ENCODE results near the gene TNS3.

TNS3 gene

DNA sequence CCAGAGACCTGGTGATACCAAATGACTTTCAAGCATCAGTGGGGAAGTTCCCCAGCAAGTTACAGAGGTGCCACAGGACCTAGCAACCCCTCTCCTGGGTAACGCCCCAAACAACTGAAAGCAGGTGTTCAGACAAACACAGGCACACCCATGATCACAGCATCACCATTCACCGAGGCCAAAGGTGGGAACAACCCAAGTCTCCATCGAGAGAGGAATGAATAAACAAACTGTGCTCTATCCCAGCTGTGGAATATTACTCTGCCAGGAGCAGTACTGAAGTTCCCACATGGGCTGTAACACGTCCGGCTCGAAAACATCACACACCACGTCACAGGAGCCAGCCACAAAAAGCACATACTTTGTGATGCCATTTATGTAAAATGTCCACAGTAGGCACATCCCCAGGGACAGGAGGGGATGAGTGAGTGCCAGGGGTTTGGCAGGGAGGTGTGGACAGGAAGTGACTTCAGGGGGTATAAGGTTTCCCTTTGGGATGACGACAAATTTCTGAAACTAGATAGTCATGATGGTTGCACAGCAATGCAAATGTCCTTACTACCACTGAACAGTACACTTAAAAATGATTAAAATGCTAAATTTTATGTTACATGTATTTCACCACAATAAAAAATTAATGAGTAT is 222.8 kb downstream of the TNS3 start:
- no peak for DNase-seq

DNA sequence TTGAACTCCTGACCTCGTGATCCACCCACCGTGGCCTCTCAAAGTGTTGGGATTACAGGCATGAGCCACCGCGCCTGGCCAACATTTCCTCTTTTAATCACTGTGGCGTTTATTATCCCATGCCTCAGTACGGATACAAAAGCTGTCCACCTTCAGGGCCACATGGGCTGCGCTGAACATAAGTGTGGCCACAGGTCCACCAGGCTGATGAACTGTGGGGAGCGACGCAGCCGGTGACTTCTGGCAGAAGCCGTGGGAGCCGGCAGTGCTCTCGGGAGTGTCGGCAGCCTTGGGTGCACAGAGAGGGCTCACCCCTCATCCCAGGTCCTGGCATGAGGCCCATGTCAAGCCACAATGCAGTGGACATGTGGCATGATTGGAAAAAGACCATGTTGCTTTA is 223.6 kb downstream of the TNS3 start:
- DNase-seq, result no peak

DNA sequence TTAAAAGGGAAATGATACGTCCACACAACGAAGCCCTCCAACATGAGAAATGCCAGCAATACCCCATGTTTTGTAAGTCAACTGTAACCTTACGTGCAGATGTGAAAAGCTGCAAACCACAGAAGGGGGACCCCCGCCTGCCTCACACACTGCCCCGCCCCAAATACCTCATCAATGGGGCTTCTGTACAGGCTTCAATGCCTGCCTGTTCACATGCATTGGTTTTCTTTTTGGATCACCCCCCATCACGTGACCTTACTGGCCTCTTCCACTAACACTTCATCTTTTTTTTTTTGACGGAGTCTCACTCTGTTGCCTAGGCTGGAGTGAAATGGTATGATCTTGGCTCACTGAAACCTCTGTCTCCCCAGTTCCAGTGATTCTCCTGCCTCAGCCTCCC is 224.0 kb downstream of the TNS3 start:
- no peak for DNase-seq

DNA sequence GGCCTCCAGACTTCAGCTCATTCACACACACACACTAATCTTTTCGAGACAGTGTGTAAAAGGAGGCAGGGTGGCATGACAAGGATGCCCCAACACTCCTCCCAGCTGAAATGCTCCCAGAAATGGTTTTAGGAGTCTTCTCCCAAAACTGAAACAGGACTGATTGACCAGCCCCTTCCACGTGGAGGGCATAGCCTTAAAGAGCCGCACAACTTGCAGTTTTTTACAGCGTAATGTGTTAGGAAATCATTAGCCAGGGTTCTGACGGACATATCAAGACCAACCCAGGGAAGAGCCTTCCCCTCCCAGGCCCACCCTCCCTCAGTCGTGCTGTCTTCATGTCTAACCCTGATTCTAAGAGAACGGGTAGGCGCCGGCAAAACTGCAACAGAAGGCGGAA is 224.6 kb downstream of the TNS3 start:
- no peak for DNase-seq

DNA sequence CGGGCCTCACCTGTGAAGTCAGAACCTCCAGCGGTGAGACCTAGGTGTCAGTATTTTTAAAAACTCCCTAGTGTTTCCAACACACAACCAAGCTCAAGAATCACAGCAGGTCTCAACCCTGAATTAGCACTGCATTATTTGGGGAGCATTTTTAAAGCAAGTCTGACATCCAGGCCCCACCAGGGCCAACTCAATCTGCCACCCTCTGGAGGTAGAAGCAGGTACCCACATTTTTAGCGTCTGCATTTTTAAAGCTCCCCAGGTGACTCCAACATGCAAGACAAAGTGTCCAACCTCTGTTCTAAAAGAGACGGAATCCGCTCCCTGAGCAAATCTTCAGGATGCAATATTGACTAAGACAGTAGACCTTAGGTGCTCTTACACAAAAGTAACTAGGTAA is 225.7 kb downstream of the TNS3 start:
- no peak for DNase-seq

DNA sequence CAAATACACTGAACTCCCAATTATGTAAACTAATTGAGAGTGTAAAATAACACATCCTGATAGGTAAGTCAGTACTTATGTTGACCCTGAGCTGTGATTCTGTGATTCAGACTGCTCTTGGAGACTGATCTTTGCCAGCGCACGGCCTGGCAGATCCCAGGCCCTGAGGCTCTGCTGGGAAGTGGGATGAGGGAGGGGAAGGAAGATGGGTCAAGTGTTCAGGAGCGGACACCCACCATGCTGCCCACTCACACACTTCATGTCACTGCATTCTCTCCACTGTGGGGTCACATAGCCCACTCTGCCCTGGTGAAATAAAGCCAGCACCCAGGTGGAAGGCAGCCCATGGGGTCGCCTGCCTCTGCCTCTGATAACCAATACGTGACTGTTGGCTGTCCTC is 226.2 kb downstream of the TNS3 start:
- no peak for DNase-seq

DNA sequence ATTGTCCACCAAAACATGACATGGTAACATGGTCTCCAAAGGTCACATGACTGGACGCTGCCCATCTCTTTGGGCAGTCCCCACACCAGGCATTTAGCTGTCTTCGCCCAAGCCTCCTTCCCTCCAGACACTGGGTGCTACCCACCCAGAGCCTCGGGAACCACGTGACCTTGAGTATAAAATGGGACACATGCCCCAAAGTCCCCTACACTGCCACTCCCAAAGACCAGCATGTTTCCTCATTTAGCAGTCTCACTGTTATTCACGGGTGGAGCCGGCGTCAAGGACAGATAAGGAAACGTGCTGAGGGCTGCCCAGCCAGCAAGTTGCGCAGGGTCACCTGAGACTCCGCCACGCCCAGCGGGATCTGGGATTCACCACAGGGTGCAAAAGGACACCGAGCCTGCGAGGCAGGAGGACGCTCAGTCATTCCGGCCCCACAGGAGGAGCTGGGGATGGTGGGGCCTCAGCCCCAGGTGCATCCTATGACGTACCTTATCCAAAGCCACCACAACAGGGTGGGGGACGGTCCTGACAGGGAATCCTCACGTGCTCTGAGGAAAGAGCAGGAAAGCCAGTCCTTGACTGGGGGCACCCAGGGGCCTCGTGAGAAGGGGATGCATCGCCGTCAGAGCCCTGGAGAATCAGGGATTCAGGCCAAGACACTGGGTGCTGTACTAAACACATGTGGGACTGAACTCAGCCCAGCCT is 226.9 kb downstream of the TNS3 start:
- no peak for DNase-seq

DNA sequence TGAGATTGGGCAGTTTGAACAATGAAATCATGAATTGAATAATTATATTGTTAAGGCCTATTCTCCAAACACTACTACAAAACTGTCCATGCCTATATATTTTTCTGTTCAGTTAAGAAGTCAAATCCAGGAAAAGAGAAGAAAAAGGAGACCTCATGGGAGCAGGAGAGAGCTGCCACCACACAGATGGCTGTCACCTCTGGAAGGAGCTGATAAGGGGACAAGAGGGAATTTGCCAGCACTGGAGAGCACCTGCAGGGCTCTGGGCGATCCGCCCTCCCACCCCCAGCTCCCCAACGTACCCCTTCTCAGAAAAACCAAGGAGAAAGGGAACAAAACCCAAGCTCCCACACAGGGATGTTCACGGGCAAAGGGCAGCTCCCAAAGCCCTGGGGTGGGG is 227.8 kb downstream of the TNS3 start:
- no peak for DNase-seq

DNA sequence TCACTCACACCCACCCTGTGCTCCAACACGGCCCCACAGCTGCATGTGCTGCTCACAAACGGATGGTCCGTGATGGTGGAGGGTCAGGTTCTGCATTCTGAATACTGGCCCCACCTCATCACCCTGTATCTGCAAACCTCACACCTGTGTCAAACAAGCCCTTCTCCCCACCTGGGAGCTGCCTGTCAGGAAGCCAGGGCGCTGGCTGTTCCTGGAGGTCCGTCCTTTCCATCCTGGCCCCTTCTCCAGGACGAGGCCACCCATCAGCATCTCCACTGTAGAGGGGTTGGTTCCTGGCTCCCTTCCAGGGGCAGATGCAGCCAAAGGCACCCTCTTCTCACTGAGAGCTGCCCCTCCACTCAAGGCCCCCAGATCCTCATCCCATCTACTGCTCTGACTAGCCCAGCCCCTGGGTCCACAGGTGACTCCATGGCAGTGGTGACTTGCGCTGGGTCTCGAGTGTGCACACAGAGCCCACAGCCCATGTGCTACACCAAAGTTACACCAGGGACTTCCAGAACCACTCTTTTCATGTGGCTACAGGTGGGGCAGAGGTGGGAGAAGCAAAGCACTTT is 229.4 kb downstream of the TNS3 start:
- no peak for DNase-seq

DNA sequence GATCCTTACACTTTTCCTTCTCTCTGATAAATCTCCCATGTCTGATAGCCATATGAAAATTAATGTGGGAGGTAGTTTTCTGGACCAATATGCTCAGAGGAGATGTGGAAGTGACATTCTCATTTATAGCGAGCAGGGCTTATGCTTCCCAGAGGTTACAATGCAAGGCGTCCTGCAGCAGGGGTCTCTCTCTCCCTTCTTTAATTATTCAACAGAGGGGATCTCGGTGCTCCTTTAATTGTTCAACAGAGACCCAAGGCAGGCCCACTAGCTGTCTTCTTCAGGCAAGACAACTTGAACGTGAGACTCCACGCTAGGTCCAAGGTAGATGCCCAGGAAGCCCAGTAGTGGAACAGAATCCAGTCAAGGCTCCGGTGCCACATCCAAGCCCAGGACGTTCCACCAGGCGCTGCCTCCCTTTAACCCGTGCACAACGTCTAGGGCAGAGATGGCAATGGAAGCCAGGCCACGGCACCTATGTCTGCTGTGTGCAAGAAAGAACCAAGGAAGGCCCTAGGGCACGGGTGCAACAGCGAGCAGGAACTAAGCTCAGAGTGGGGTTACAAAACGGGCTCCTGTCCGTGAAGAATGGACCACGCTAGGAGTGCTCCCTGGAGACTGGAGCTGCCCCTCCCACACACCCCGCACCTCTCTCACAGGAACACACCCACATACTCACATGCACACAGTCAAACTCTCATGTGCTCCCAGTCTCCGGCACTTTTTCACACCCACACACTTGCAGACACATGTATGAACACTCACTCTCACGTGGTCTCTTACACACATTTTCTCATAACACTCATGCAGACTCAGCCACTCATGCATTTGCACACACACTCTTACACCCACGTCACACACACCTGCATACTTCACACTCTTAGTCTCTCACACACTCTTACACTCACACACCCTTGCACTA is 230.4 kb downstream of the TNS3 start:
- no peak for DNase-seq

DNA sequence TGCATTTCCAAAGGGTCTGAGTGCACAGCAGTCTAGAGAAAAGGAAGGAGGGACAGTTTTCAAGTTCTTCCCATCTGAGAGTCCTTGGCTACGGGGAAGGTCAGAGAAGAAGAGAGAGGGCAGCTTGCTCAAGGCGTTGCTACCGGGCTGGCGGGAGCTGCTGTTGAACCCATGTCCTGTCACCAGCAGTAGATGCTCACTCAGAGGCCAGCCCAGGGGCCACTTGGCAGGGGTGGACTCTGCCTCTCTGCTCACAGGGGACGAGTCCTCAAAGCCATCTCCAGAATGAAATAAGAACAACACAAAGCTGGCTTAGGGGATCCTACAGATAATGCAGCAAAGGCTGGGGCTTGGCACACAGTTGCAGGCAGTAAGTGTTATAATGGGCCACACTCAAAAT is 231.5 kb downstream of the TNS3 start:
- DNase-seq, result no peak

DNA sequence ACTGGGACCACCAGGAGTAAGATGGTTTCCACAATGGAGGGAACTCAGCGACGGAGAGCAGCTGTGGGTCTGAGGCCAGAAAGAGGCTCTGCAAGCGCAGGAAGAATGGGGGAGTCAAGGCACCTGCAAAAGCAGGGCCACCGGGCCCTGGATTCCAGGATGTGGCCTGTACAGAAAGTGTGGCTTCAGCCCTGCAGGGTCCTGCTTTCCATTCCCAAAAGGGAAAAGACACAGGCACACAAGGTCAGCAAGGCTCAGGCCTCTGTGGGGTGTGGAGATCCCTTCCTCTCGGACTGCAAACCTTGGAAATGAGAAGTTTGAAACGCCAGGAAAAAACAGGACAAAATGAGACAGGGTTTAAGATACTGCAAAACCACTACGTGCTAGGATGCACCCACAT is 232.5 kb downstream of the TNS3 start:
- DNase-seq, result no peak

DNA sequence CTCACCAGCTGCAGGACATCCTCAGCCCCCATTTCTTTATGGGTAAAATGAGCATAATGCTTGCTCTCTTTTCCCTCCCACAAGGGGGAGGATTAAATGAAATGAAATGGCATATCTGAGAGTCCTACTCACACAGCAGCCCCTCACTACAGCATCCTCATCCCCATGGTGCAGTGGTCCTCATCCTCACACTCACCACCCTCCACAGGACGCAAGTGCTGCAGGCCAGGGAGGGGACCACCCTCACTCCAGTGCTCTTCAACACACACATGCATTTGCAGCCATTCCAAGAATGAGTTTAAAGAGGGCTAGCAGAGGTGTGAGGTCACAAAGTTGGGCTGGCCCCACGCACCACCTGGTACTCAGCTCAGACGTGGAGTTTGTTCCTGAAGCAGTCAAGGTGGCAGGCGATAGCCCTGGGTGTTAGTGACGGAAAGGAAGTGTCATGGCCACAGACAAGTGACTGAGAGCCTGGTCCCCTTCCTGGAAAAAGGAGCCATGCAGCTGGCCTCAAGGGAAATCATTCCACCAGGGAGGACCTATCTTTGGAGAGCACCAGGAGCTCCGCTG is 234.0 kb downstream of the TNS3 start:
- no peak for DNase-seq

DNA sequence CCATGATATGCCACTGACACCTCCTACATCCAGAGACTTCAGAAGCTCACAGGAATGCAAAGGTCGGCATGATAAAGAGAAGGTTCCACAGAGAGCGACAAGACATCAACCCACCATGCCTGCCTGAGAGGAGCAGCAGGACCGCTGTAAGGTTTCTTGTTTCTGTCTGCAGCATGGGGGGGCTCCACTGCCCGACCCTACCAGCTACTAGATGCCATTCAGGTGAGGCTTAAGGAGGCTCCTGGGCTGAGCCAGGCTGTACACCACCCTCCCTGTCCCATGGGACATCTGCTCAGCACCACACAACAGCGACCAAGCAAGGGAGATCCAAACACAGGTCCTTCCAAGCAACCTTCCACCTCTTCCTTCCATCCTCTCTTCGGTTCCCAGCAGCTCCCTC is 234.6 kb downstream of the TNS3 start:
- no peak for DNase-seq

DNA sequence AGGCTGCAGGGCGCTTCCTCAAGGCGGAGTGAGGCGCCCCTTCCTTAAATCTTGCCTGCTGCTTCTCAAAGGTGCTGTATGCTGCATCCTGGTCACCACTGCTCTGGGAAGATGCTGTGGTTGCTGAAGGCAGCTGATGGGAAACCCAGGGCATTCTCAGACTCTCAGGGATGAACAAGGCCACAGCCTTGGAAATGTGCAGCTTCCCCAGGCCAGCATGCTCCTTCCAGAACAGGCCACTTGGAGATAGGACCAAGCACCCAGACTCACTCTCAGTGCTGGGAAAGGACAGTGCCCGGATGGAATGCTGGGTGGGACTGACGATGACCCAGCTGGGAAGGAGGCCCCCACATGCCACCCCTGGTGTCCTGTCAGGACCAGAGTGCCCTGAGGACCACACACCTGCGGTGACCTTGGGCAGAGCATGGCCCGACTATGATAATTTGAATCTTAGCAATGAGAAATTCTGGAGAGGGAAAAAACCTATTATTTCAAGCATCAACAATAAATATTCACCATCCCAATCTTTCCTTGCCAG is 235.5 kb downstream of the TNS3 start:
- DNase-seq, result no peak

DNA sequence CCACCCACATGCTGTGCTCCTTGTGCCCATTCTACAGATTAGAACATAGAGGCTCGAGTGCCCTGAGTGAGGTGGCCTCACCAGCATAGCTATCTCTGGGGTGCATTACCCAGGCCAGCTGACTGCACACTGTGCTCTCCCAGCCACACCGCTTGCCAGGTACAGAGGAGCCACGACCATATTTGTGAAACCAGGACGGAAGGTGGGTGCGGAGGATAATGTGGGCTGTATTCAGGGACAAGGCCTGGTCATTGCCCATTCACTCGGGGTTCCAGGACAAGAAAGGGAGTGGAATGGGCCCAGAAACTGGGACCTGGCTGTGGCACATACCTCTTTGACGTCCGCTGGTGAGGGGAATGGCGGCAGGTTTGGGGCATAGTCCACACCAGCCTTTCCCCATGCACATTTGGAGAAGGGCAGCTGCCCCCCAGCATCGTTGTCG is 236.0 kb downstream of the TNS3 start:
- no peak for DNase-seq

DNA sequence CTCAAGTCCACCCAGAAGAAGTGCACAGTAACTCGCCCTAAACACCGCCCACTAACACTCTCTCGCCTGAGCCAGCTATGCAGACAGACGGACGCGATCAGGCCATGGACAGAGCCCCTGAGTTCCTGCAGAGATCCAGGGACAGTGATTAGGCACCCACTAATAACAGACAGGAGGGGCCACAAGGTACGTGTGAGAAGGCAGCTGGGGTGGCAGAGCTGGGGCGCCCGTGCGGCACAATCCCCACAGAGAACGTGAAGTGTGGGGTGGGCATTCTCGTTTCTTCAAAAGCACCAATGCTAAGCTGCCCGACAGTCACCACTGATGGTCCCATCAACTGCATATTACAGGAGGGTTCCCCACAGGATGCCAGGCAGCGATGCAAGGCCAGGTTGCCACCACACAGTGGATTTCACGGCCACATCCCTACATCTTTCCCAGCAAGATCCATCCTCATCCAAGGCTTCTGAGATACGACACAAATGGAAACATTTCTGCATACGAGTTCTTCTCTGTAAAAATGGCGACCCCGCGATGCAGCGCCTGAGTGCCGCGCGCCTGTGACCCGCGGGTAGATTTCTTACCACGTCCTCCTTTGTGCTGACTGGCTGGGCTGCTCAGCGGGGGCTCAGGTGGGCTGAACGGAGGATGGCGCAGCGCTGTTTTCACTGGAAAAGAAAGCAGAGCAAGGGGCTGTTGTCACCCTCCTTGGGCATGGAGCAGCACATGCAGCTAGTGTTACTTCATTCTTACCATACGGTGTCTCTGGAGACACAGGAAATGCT is 237.5 kb downstream of the TNS3 start:
- no peak for DNase-seq

DNA sequence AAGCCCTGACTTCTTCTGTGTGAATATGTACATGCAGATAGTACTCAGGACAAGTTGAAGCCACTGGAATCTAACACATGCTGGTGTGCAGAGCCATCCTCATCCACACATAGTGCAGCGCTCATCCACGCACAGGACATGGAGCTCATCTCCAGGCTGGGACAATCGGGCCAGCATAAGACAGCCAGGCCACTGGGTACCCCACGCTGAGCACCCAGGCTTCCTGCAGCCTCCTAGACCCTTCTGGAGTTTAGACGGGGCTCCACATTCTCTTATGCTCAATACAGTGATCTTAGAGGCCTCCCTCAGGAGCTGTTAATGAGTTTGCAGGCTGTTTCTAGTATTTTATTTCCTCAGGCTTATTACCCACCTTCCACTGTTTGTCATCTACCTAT is 238.9 kb downstream of the TNS3 start:
- DNase-seq, result no peak

DNA sequence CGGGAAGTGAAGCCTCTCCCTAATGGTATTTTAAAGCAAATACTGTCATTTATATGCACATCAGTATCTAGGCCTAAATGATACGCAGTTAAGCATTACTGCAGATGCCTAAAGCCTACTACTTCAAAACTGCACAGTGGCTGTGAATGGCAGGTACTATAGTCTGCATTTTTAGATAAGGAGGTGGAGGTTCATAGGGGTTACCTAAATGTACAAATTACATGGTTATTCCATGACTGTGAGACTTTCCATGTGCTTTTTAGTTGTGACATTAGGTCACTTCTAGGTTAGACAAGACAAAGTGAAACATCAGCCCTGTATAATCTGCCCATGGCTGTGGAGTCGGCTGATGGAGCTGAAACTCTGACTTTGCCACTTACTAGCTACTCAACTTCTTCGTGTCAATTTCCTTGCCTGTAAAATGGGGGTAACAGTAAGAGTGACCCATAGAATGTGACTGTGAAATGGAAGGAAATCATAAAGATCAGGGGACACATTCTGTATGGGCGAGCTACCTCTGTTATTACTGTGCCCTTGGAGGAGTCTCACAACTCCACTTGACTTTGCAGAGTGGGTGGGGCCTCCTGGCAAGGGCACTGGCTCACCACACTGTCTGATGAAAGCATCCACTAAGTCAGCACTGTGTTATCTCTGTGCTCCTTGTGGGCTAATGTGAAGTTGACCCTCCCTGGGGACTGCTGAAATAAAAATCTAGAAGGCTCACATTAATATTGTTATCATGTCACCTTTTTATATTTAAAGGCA is 239.4 kb downstream of the TNS3 start:
- no peak for DNase-seq

DNA sequence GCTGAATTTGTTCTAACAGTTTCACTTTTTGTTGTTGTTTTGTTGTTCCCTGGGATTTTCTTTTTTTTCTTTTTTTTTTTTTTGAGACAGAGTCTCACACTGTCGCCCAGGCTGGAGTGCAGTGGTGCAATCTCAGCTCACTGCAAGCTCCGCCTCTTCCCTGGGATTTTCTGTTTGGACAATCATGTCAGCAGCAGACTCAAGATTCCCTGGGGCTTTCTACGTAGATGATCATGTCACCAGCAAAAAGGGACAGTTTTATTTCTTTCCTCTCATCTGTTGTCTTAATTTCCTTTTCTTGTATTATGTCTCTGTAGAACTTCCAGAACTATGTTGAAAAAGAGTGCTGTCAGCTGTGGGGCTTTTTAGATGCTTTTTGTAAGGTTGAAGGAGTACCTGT is 241.4 kb downstream of the TNS3 start:
- no peak for DNase-seq

DNA sequence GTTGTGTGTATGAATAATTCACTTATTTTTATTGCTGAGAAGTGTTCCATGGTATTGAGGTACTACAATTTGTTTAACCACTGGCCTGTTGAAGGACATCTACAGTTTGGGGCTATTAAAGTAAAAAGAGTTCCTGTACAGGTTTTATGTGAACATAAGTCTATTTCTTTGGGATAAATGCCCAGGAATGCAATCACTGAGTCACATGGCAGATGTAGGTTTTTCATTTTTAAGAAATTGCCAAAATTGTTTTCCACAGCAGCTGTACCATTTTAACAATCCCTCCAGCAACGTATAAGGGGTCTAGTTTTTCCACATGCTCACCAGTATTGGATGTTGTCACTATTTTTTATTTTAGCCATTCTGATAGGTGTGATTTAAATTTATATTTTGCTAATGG is 243.9 kb downstream of the TNS3 start:
- DNase-seq, result no peak

All from T-helper 1 cell (primary cell).